H1 (cell line): Measurements from ENCODE around the gene PAQR8. TPM values are rescaled to one million over a fixed set of nuclear protein-coding genes. Genes with fewer than 3 reads are reported as not detected.

Experiments used
- CTCF ChIA-PET: fragments of 300-600 bp; sonication (Branson Sonifier 250); formaldehyde crosslinking; loops from one replicate; lab custom pipeline; 2021; ENCODE audit not compliant: partially characterized antibody; lab: Charles Lee
- POLR2A ChIA-PET: fragments of 300-600 bp; sonication (Branson Sonifier 250); formaldehyde crosslinking; loops from one replicate; lab custom pipeline; 2021; ENCODE audit warnings: inconsistent platforms; ENCODE audit not compliant: partially characterized antibody; lab: Charles Lee
- DNase-seq, 2 experiments: peaks; one replicate each; pipeline versions ENCODE4 v3.0.0 to v3.0.0-alpha.2; 2010 to 2022; ENCODE audit warnings: low spot score in 2 of 2, low read depth in 1 of 2, mixed read lengths in 1 of 2
- FAIRE-seq: peaks from 2 replicates; lab custom pipeline; 2011; peaks lifted over from hg19 to GRCh38; lab: Jason Lieb, UNC
- H2AFZ ChIP-seq: 2 replicates; pipeline ENCODE4 v1.8.1; 2012; ENCODE audit warnings: low read length, inconsistent platforms
- H2AK5ac ChIP-seq: 2 replicates; pipeline ENCODE4 v1.6.1; 2013; ENCODE audit warnings: low read depth, low read length
- H2BK120ac ChIP-seq: replicated peaks from 2 replicates; pipeline ENCODE3; 2013; ENCODE audit warnings: low read depth, low read length, inconsistent platforms
- H2BK12ac ChIP-seq: 2 replicates; pipeline ENCODE4 v1.6.1; 2013; ENCODE audit warnings: low read depth, low read length
- H2BK15ac ChIP-seq: 2 replicates; pipeline ENCODE4 v1.6.1; 2013; ENCODE audit warnings: low read length
- H2BK20ac ChIP-seq: 2 replicates; pipeline ENCODE4 v1.6.1; 2013; ENCODE audit warnings: low read length
- H2BK5ac ChIP-seq: 2 replicates; pipeline ENCODE4 v1.6.1; 2013; ENCODE audit warnings: low read depth, low read length
- H3K14ac ChIP-seq: 2 replicates; pipeline ENCODE4 v1.6.1; 2013; ENCODE audit warnings: inconsistent platforms; ENCODE audit not compliant: insufficient read length
- H3K18ac ChIP-seq: 2 replicates; pipeline ENCODE4 v1.6.1; 2013; ENCODE audit warnings: low read length; ENCODE audit errors: extremely low read depth
- H3K23ac ChIP-seq: 2 replicates; pipeline ENCODE4 v1.6.1; 2013; ENCODE audit warnings: inconsistent platforms; ENCODE audit not compliant: insufficient read length
- H3K23me2 ChIP-seq: 2 replicates; pipeline ENCODE4 v1.6.1; 2013; ENCODE audit warnings: low read depth, low read length
- H3K27ac ChIP-seq: 2 replicates; pipeline ENCODE4 v1.6.1; 2011; ENCODE audit warnings: low read depth, low read length, inconsistent platforms
- H3K27me3 ChIP-seq, 4 experiments: replicated peaks in 1 of 4; 1 replicate in 1 of 4; 2 replicates in 3 of 4; pipeline versions ENCODE4 v1.6.1 to v1.8.1; 2011 to 2013; ENCODE audit warnings: low read length in 3 of 4, mild to moderate bottlenecking in 3 of 4, inconsistent platforms in 2 of 4, mixed read lengths in 2 of 4, moderate library complexity in 1 of 4; ENCODE audit not compliant: control insufficient read depth in 3 of 4, insufficient read depth in 3 of 4; ENCODE audit errors: extremely low read depth in 1 of 4
- H3K36me3 ChIP-seq, 4 experiments: 2 replicates each; pipeline versions ENCODE4 v1.6.1 to v1.8.1; 2011 to 2013; ENCODE audit warnings: mild to moderate bottlenecking in 4 of 4, low read length in 3 of 4, moderate library complexity in 2 of 4, control low read depth in 1 of 4, inconsistent platforms in 1 of 4; ENCODE audit not compliant: insufficient read depth in 4 of 4, control insufficient read depth in 2 of 4
- H3K4ac ChIP-seq: replicated peaks from 2 replicates; pipeline ENCODE3; 2013; ENCODE audit warnings: low read length, low read depth, mixed read lengths, inconsistent platforms; ENCODE audit not compliant: insufficient read length
- H3K4me1 ChIP-seq, 4 experiments: replicated peaks in 1 of 4; 1 replicate in 1 of 4; 2 replicates in 3 of 4; pipeline versions ENCODE4 v1.6.1 to v1.8.1; 2011 to 2013; ENCODE audit warnings: low read length in 3 of 4, inconsistent platforms in 2 of 4, mixed read lengths in 1 of 4; ENCODE audit not compliant: insufficient read depth in 4 of 4, control insufficient read depth in 3 of 4
- H3K4me2 ChIP-seq, 2 experiments: 2 replicates each; pipeline versions ENCODE4 v1.6.1 to v1.8.1; 2011 to 2013; ENCODE audit warnings: low read depth in 2 of 2, low read length in 2 of 2, control low read depth in 1 of 2, inconsistent platforms in 1 of 2, mild to moderate bottlenecking in 1 of 2; ENCODE audit not compliant: insufficient read depth in 1 of 2
- H3K4me3 ChIP-seq, 4 experiments: fragments of 200-600, 300-600 bp in 1 of 4; sonication (generic), shearing (Covaris generic), sonication (Bioruptor Twin) in 1 of 4; 2 replicates each; pipeline versions ENCODE4 v1.5.1 to v1.8.1; 2011 to 2016; ENCODE audit warnings: low read length in 4 of 4, low read depth in 3 of 4, control low read depth in 2 of 4, inconsistent platforms in 2 of 4, mild to moderate bottlenecking in 2 of 4, mixed read lengths in 1 of 4, moderate library complexity in 1 of 4; ENCODE audit not compliant: insufficient read depth in 2 of 4; ENCODE audit errors: extremely low read depth in 1 of 4
- H3K56ac ChIP-seq: replicated peaks from 2 replicates; pipeline ENCODE3; 2013; ENCODE audit warnings: low read depth, mild to moderate bottlenecking, mixed read lengths, low read length, inconsistent platforms; ENCODE audit not compliant: insufficient read length
- H3K79me1 ChIP-seq: 2 replicates; pipeline ENCODE4 v1.6.1; 2013; ENCODE audit warnings: low read depth, low read length, control low read depth
- H3K79me2 ChIP-seq, 2 experiments: 2 replicates each; pipeline versions ENCODE4 v1.6.1 to v1.8.1; 2012 to 2013; ENCODE audit warnings: low read length in 2 of 2, mild to moderate bottlenecking in 2 of 2, inconsistent platforms in 1 of 2; ENCODE audit not compliant: insufficient read depth in 2 of 2, control insufficient read depth in 1 of 2
- H3K9ac ChIP-seq, 4 experiments: replicated peaks in 1 of 4; 1 replicate in 1 of 4; 2 replicates in 3 of 4; pipeline versions ENCODE4 v1.6.1 to v1.8.1; 2011 to 2013; ENCODE audit warnings: low read depth in 3 of 4, low read length in 3 of 4, control low read depth in 2 of 4, mild to moderate bottlenecking in 2 of 4, moderate library complexity in 2 of 4, inconsistent platforms in 1 of 4; ENCODE audit errors: extremely low read depth in 1 of 4
- H3K9me3 ChIP-seq, 2 experiments: 2 replicates each; pipeline versions ENCODE4 v1.6.1 to v1.8.1; 2012 to 2013; ENCODE audit warnings: mild to moderate bottlenecking in 2 of 2, moderate library complexity in 2 of 2, control low read depth in 1 of 2, inconsistent platforms in 1 of 2, low read depth in 1 of 2, low read length in 1 of 2, mixed read lengths in 1 of 2; ENCODE audit not compliant: insufficient read depth in 2 of 2
- H4K20me1 ChIP-seq, 2 experiments: replicated peaks in 1 of 2; 2 replicates each; pipeline versions ENCODE3 to v1.8.1; 2011 to 2013; ENCODE audit warnings: inconsistent platforms in 2 of 2, low read length in 2 of 2, mild to moderate bottlenecking in 1 of 2; ENCODE audit not compliant: insufficient read depth in 2 of 2, control insufficient read depth in 1 of 2
- H4K5ac ChIP-seq: 2 replicates; pipeline ENCODE4 v1.6.1; 2013; ENCODE audit warnings: low read length, low read depth, mixed read lengths, inconsistent platforms; ENCODE audit not compliant: insufficient read length
- H4K8ac ChIP-seq: 2 replicates; pipeline ENCODE4 v1.8.0; 2013; ENCODE audit warnings: mild to moderate bottlenecking, moderate library complexity, low read length, inconsistent platforms; ENCODE audit not compliant: insufficient read depth; ENCODE audit errors: extremely low read depth
- H4K91ac ChIP-seq: replicated peaks from 2 replicates; pipeline ENCODE3; 2013; ENCODE audit warnings: low read length, mixed read lengths, inconsistent platforms; ENCODE audit not compliant: insufficient read length
- CEBPB ChIP-seq: IDR thresholded peaks from 2 replicates; pipeline ENCODE4 v1.6.1; 2012; ENCODE audit warnings: low read depth, low read length
- NRF1 ChIP-seq: IDR thresholded peaks from 2 replicates; pipeline ENCODE4 v1.6.1; 2011; ENCODE audit warnings: mild to moderate bottlenecking, low read depth, low read length, improper control_type of control experiment
- WGBS, 2 experiments: shearing (Covaris generic) in 1 of 2; methylation state at CpG; one replicate each; pipeline versions ENCODE4 v1.1.6 to v1.1.7; 2013 to 2015; ENCODE audit warnings: low lambda C conversion rate in 2 of 2, mixed read lengths in 2 of 2, inconsistent platforms in 1 of 2, low coverage in 1 of 2, missing lambda C conversion rate in 1 of 2; ENCODE audit not compliant: insufficient replicate concordance in 2 of 2, insufficient coverage in 1 of 2, insufficient read length in 1 of 2; ENCODE audit errors: extremely low coverage in 1 of 2, missing lambda C conversion rate in 1 of 2; 5-methylcytosine and 5-hydroxymethylcytosine counted together
- polyA plus RNA-seq, 7 experiments: library from polyadenylated mRNA; depleted of rRNA in 3 of 7; stranded (reverse) in 5 of 7; unstranded in 2 of 7; fragments of >200 nt in 5 of 7; fragments of 200-250 nt in 2 of 7; gene quantifications; 1 replicate in 5 of 7; 2 replicates in 1 of 7; 4 replicates in 1 of 7; pipeline versions ENCODE4 v1.2.1 to v1.2.3, GENCODE V29; 2011 to 2013; ENCODE audit warnings: missing spikeins in 2 of 7, mixed read lengths in 2 of 7
- total RNA-seq: library from RNA; stranded (reverse); fragmentation: NEBNext Ultra II Directional; extraction: Animal tissue kit (Norgen Biotek cat#: 25700); gene quantifications from 2 replicates; pipeline ENCODE4 v1.2.1, GENCODE V29; 2021

Gene PAQR8
- total and polyA plus RNA-seq, 2 of the 8 experiments (the other 6 are each of a cell fraction or from before 2014, with no cell fraction given) = 7.6 to 9.6 TPM

GRCh38 chr6:52409499-52409898 lies 47.5 kb downstream of the PAQR8 start:
- CTCF ChIA-PET = interaction anchor here (0.9 to 3.0 kb wide), 4 partner anchors 9 to 253 kb away, joined by 3 to 30 read pairs (median 4); no protein-coding TSS in a partner anchor
- Histone ChIP-seq H4K91ac (no peak overlapping the region), H2AK5ac (no peak overlapping the region), H2AFZ (no peak overlapping the region), H2BK5ac (no peak overlapping the region), H3K4me2 (no peak overlapping the region), H2BK120ac (no peak overlapping the region), H3K18ac (no peak overlapping the region), H4K20me1 (no peaks in the 10 kb centered on the region), H2BK20ac (no peak overlapping the region), H3K4me1 (no peaks in the 10 kb centered on the region), H3K23me2 (peaks cover 2% of the 10 kb centered on the region; the same call in 1 of the 2 replicates), H2BK12ac (no peak overlapping the region), H3K9ac (no peak overlapping the region), H3K27ac (no peak overlapping the region), H3K23ac (no peak overlapping the region), H2BK15ac (no peak overlapping the region), H3K4ac (no peak overlapping the region), H3K79me1 (no peaks in the 10 kb centered on the region), H3K36me3 (no peaks in the 10 kb centered on the region; a peak in 1 of 8 replicates), H3K4me3 (no peak overlapping the region), H3K14ac (no peak overlapping the region), H3K56ac (no peak overlapping the region), H3K79me2 (no peaks in the 10 kb centered on the region), H4K8ac (no peak overlapping the region), H3K9me3 (no peaks in the 10 kb centered on the region), H3K27me3 (no peaks in the 10 kb centered on the region), H4K5ac (no peak overlapping the region)
- POLR2A ChIA-PET = interaction anchor here (1.2 kb wide), 1 partner anchor 125 kb away, joined by 3 read pairs; the partner anchor contains the start of gene MCM3
- DNase-seq (no peak), FAIRE-seq (no peak)
- WGBS, 2 experiments = 88% methylated on average over 1 of the region's 1 CpG; no CpG with 5 or more reads in 1 of the 2 experiments
- TF ChIP-seq CEBPB = no peak
- TF ChIP-seq NRF1 = no peak
